ENCODE results near the gene ARID3B. TPM values are rescaled to one million over a fixed set of nuclear protein-coding genes. Genes with fewer than 3 reads are reported as not detected.
A peak's percentile ranks its signal among the peaks of the same experiment; 100 is the strongest.

The ARID3B gene
- total and polyA plus RNA-seq, 2 of the 13 experiments (the other 11 are each of a cell fraction or from before 2014, with no cell fraction given): 5.3 to 12.8 TPM

- TF ChIP-seq, protein P1, sequence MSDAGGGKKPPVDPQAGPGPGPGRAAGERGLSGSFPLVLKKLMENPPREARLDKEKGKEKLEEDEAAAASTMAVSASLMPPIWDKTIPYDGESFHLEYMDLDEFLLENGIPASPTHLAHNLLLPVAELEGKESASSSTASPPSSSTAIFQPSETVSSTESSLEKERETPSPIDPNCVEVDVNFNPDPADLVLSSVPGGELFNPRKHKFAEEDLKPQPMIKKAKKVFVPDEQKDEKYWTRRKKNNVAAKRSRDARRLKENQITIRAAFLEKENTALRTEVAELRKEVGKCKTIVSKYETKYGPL (CRISPR knock-in tag; IDR thresholded peaks at IDR 0.05): no peak
- TF ChIP-seq MYNN (CRISPR knock-in tag; IDR thresholded peaks at IDR 0.05; ENCODE audit: low read depth) (0 out of 2 replicates have a peak, but pooled peaks have one; percentile 57), ZSCAN21 (CRISPR knock-in tag; IDR thresholded peaks at IDR 0.05; ENCODE audit: borderline replicate concordance) (no peak), ZFP37 (CRISPR knock-in tag; IDR thresholded peaks at IDR 0.05; ENCODE audit: borderline replicate concordance) (no peak), RXRA (CRISPR knock-in tag; IDR thresholded peaks at IDR 0.05) (peak; percentile 99), NFKB2 (CRISPR knock-in tag; IDR thresholded peaks at IDR 0.05; ENCODE audit: borderline replicate concordance) (peak; percentile 87; the same call in 1 of the 2 replicates), RXRB (CRISPR knock-in tag; IDR thresholded peaks at IDR 0.05; ENCODE audit: borderline replicate concordance) (peak; percentile 93), ZKSCAN1 (IDR thresholded peaks at IDR 0.05; ENCODE audit: low read length) (no peak), ZBTB42 (CRISPR knock-in tag; IDR thresholded peaks at IDR 0.05) (peak; percentile 84; the same call in 1 of the 2 replicates), ZNF33A (CRISPR knock-in tag; IDR thresholded peaks at IDR 0.05; ENCODE audit: borderline replicate concordance) (no peak), ZNF503 (CRISPR knock-in tag; IDR thresholded peaks at IDR 0.05) (no peak), CBX2 (IDR thresholded peaks at IDR 0.05; ENCODE audit: low read depth, low read length) (no peak), CBX2 (CRISPR knock-in tag; IDR thresholded peaks at IDR 0.05; ENCODE audit: low read depth) (no peak), SP4 (CRISPR knock-in tag; IDR thresholded peaks at IDR 0.05) (0 out of 2 replicates have a peak, but pooled peaks have one; percentile 46)
- TF ChIP-seq, protein P2, sequence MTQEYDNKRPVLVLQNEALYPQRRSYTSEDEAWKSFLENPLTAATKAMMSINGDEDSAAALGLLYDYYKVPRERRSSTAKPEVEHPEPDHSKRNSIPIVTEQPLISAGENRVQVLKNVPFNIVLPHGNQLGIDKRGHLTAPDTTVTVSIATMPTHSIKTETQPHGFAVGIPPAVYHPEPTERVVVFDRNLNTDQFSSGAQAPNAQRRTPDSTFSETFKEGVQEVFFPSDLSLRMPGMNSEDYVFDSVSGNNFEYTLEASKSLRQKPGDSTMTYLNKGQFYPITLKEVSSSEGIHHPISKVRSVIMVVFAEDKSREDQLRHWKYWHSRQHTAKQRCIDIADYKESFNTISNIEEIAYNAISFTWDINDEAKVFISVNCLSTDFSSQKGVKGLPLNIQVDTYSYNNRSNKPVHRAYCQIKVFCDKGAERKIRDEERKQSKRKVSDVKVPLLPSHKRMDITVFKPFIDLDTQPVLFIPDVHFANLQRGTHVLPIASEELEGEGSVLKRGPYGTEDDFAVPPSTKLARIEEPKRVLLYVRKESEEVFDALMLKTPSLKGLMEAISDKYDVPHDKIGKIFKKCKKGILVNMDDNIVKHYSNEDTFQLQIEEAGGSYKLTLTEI (CRISPR knock-in tag; conservative IDR thresholded peaks at IDR 0.05): no peak
- TF ChIP-seq, protein P3, sequence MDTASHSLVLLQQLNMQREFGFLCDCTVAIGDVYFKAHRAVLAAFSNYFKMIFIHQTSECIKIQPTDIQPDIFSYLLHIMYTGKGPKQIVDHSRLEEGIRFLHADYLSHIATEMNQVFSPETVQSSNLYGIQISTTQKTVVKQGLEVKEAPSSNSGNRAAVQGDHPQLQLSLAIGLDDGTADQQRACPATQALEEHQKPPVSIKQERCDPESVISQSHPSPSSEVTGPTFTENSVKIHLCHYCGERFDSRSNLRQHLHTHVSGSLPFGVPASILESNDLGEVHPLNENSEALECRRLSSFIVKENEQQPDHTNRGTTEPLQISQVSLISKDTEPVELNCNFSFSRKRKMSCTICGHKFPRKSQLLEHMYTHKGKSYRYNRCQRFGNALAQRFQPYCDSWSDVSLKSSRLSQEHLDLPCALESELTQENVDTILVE (CRISPR knock-in tag; IDR thresholded peaks at IDR 0.05): 0 out of 2 replicates have a peak, but pooled peaks have one; percentile 13
Observed at GRCh38 chr15:74598126-74598842, 57.3 kb downstream of the ARID3B start (continued).

All from HepG2 (cell line).